HepG2 (cell line): ENCODE measurements around the gene SPAG9. TPM values are rescaled to one million over a fixed set of nuclear protein-coding genes. Genes with fewer than 3 reads are reported as not detected.

Source experiments
- AHDC1 ChIP-seq: sonication (generic); formaldehyde crosslinking; IDR thresholded peaks from 2 replicates; pipeline ENCODE4 v1.5.1; 2020; ENCODE audit warnings: mild to moderate bottlenecking, missing genetic modification reagents, borderline replicate concordance
- ATAD3A ChIP-seq: sonication (generic); formaldehyde crosslinking; IDR thresholded peaks from 2 replicates; pipeline ENCODE4 v1.4.0; 2020; ENCODE audit warnings: missing genetic modification reagents
- MAFG ChIP-seq: sonication (generic); formaldehyde crosslinking; IDR thresholded peaks from 2 replicates; pipeline ENCODE4 v1.5.1; 2020; ENCODE audit warnings: mild to moderate bottlenecking, missing genetic modification reagents
- NCOR1 ChIP-seq: fragments of 200-600 bp; sonication (generic); IDR thresholded peaks from 2 replicates; pipeline ENCODE4 v1.7.0; 2017; ENCODE audit warnings: antibody characterized with exemption, low read length, borderline replicate concordance
- NFIB ChIP-seq: sonication (generic); formaldehyde crosslinking; IDR thresholded peaks from 2 replicates; pipeline ENCODE4 v1.9.0; 2021; ENCODE audit warnings: missing genetic modification reagents, mild to moderate bottlenecking, borderline replicate concordance
- PAF1 ChIP-seq: IDR thresholded peaks from 2 replicates; pipeline ENCODE4 v1.6.1; 2016; ENCODE audit warnings: missing genetic modification reagents, missing compliant biosample characterization
- POLR2A ChIP-seq, 2 experiments: IDR thresholded peaks; 2 replicates each; pipeline ENCODE4 v1.6.1; 2011; ENCODE audit warnings: low read depth in 2 of 2, low read length in 2 of 2, mild to moderate bottlenecking in 1 of 2, moderate library complexity in 1 of 2; ENCODE audit not compliant: insufficient read depth in 1 of 2
- RARA ChIP-seq: IDR thresholded peaks from 2 replicates; pipeline ENCODE4 v1.6.1; 2016; ENCODE audit warnings: missing genetic modification reagents, missing compliant biosample characterization
- SUZ12 ChIP-seq: fragments of 150-350 bp; IDR thresholded peaks from 2 replicates; pipeline ENCODE4 v1.6.1; 2014; ENCODE audit warnings: low read depth, low read length
- THAP8 ChIP-seq: sonication (generic); formaldehyde crosslinking; IDR thresholded peaks from 2 replicates; pipeline ENCODE4 v1.5.1; 2020; ENCODE audit warnings: missing genetic modification reagents, mild to moderate bottlenecking, borderline replicate concordance
- ZBTB42 ChIP-seq: sonication (generic); formaldehyde crosslinking; IDR thresholded peaks from 2 replicates; pipeline ENCODE4 v1.5.0; 2020; ENCODE audit warnings: mild to moderate bottlenecking, missing genetic modification reagents
- ZMAT3 ChIP-seq: sonication (generic); formaldehyde crosslinking; conservative IDR thresholded peaks from 2 replicates; pipeline ENCODE4 v1.7.0; 2021; ENCODE audit warnings: missing genetic modification reagents
- ZNF776 ChIP-seq: sonication (generic); formaldehyde crosslinking; IDR thresholded peaks from 2 replicates; pipeline ENCODE4 v1.4.0; 2020; ENCODE audit warnings: mild to moderate bottlenecking, missing genetic modification reagents
- ZNF788 ChIP-seq: sonication (generic); formaldehyde crosslinking; IDR thresholded peaks from 2 replicates; pipeline ENCODE4 v1.5.0; 2020; ENCODE audit warnings: mild to moderate bottlenecking, missing genetic modification reagents, borderline replicate concordance
- ZNF790 ChIP-seq: sonication (generic); formaldehyde crosslinking; IDR thresholded peaks from 2 replicates; pipeline ENCODE4 v1.8.0; 2022; ENCODE audit warnings: missing genetic modification reagents, mild to moderate bottlenecking, borderline replicate concordance
- ZNF841 ChIP-seq: sonication (generic); formaldehyde crosslinking; IDR thresholded peaks from 2 replicates; pipeline ENCODE4 v1.8.1; 2023; ENCODE audit warnings: missing genetic modification reagents, borderline replicate concordance
- polyA plus RNA-seq, 8 experiments: library from polyadenylated mRNA; depleted of rRNA in 3 of 8; stranded (reverse) in 7 of 8; unstranded in 1 of 8; fragments of >200 nt; fragmentation: Illumina TruSeq in 4 of 8; extraction: Trizol in 4 of 8; gene quantifications; 2 replicates each; pipeline versions ENCODE4 v1.2.1 to v1.2.3, GENCODE V29; 2011 to 2016; ENCODE audit warnings: low read depth in 4 of 8, missing spikeins in 1 of 8, mixed read lengths in 1 of 8; ENCODE audit not compliant: insufficient read depth in 1 of 8
- total RNA-seq, 5 experiments: library from RNA; depleted of rRNA; stranded (reverse); fragments of >200 nt; fragmentation: Illumina TruSeq; extraction: Trizol; gene quantifications; 2 replicates each; pipeline ENCODE4 v1.2.3, GENCODE V29; 2016; ENCODE audit warnings: low read depth in 1 of 5
- TF ChIP-seq, protein P1 (sequence below): IDR thresholded peaks from 2 replicates; pipeline ENCODE4 v1.6.1; 2016; ENCODE audit warnings: control low read depth
- TF ChIP-seq, protein P2 (sequence below): IDR thresholded peaks from 2 replicates; pipeline ENCODE4 v1.6.1; 2016; ENCODE audit warnings: missing biosample characterization, missing genetic modification reagents, low read depth

Gene SPAG9
- total and polyA plus RNA-seq, 2 of the 13 experiments (the other 11 are each of a cell fraction or from before 2014, with no cell fraction given), result 43.2 to 78.6 TPM

GRCh38 chr17:50944054-50944901 lies 176.4 kb downstream of the SPAG9 start (continued):
- TF ChIP-seq ZNF790 (CRISPR knock-in tag) (peak; percentile 92; the same call in 1 of the 2 replicates), ATAD3A (0 out of 2 replicates have a peak, but pooled peaks have one; percentile 75), ZNF788 (CRISPR knock-in tag) (peak; percentile 98), NFIB (no peak), PAF1 (CRISPR knock-in tag) (peak; percentile 83), AHDC1 (peak; percentile 76; the same call in 1 of the 2 replicates), POLR2A (IDR thresholded peaks at IDR 0.05; ENCODE audit: insufficient read depth in 1 of 2, low read depth in 2 of 2, low read length in 2 of 2) (peak; percentile 98 to 99), MAFG (CRISPR knock-in tag) (no peak), NCOR1 (peak; percentile 18; the same call in 1 of the 2 replicates), THAP8 (CRISPR knock-in tag) (0 out of 2 replicates have a peak, but pooled peaks have one; percentile 2), RARA (peak; percentile 98), ZNF841 (CRISPR knock-in tag) (peak; percentile 62; the same call in 1 of the 2 replicates), SUZ12 (no peak), ZMAT3 (CRISPR knock-in tag) (peak; percentile 94), ZNF776 (CRISPR knock-in tag) (0 out of 2 replicates have a peak, but pooled peaks have one; percentile 91), ZBTB42 (peak; percentile 58; the same call in 1 of the 2 replicates)
- TF ChIP-seq, protein P1, sequence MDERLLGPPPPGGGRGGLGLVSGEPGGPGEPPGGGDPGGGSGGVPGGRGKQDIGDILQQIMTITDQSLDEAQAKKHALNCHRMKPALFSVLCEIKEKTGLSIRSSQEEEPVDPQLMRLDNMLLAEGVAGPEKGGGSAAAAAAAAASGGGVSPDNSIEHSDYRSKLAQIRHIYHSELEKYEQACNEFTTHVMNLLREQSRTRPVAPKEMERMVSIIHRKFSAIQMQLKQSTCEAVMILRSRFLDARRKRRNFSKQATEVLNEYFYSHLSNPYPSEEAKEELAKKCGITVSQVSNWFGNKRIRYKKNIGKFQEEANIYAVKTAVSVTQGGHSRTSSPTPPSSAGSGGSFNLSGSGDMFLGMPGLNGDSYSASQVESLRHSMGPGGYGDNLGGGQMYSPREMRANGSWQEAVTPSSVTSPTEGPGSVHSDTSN (CRISPR knock-in tag), result peak; percentile 71; the same call in 1 of the 2 replicates
- TF ChIP-seq, protein P2, sequence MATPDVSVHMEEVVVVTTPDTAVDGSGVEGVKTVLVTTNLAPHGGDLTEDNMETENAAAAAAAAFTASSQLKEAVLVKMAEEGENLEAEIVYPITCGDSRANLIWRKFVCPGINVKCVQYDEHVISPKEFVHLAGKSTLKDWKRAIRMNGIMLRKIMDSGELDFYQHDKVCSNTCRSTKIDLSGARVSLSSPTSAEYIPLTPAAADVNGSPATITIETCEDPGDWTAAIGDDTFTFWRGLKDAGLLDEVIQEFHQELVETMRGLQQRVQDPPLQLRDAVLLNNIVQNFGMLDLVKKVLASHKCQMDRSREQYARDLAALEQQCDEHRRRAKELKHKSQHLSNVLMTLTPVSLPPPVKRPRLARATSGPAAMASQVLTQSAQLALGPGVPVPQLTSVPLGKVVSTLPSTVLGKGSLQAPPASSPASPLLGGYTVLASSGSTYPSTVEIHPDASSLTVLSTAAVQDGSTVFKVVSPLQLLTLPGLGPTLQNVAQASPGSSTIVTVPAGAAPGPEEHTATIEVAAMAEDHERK (CRISPR knock-in tag), result peak; percentile 39; the same call in 1 of the 2 replicates
